AG04450 (cell line): ENCODE measurements around the gene SMCO2. TPM values are rescaled to one million over a fixed set of nuclear protein-coding genes. Genes with fewer than 3 reads are reported as not detected.

ENCODE experiments used
- CTCF ChIA-PET: fragments of 300-600, 350-600 bp; formaldehyde crosslinking; extraction: SDS; loops from one replicate; lab custom pipeline; 2022; ENCODE audit warnings: antibody characterized with exemption, inconsistent platforms; lab: Charles Lee
- POLR2A ChIA-PET: fragments of 350-600 bp; formaldehyde crosslinking; extraction: SDS; loops from one replicate; lab custom pipeline; 2021; ENCODE audit warnings: antibody characterized with exemption, inconsistent platforms; lab: Yijun Ruan, JAX
- DNase-seq: peaks from one replicate; pipeline ENCODE4 v3.0.0-alpha.2; 2011; ENCODE audit warnings: low read depth, low spot score
- H3K27ac ChIP-seq: one replicate; pipeline ENCODE4 v1.5.1; 2012; ENCODE audit warnings: low read depth, low read length, control low read depth
- H3K27me3 ChIP-seq: one replicate; pipeline ENCODE4 v1.6.0; 2012; ENCODE audit warnings: low read length; ENCODE audit not compliant: control insufficient read depth, insufficient read depth
- H3K4me3 ChIP-seq: 2 replicates; pipeline ENCODE4 v1.5.1; 2011; ENCODE audit warnings: mild to moderate bottlenecking, low read depth, low read length, control low read depth
- H3K9me3 ChIP-seq: 2 replicates; pipeline ENCODE4 v1.5.1; 2012; ENCODE audit warnings: low read length; ENCODE audit not compliant: control insufficient read depth, insufficient read depth
- CTCF ChIP-seq: IDR thresholded peaks from 2 replicates; pipeline ENCODE4 v1.5.1; 2011; ENCODE audit warnings: low read depth, low read length, control low read depth, inconsistent platforms
- polyA plus RNA-seq: library from polyadenylated mRNA; depleted of rRNA; stranded (reverse); fragments of >200 nt; gene quantifications from 2 replicates; pipeline ENCODE4 v1.2.3, GENCODE V29; 2011; rRNA removed

Gene SMCO2
- polyA plus RNA-seq, 1 experiment = 0.55 TPM

DNA sequence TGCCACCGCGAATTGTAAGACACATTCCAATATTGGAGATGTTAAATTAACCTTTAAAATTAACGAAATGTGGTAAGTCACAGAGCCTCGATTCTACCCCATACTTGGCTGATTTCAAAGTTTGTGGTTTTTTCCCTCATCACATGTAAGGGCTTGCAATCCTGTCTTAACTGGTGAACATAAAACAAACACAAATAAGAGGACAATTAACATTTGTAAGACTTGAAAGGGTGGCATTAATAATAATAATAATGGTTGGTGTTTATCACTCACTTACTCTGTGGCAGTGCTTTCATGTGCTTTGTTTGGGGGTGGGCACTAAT lies 104.1 kb downstream of the SMCO2 start:
- Histone ChIP-seq H3K27me3 (no peaks in the 10 kb centered on the region), H3K27ac (no peak overlapping the region), H3K9me3 (no peaks in the 10 kb centered on the region), H3K4me3 (no peak overlapping the region)
- DNase-seq = no peak
- CTCF ChIA-PET = interaction anchor here (0.5 to 1.3 kb wide), 2 partner anchors 85 to 92 kb away, joined by 3 to 5 read pairs; no protein-coding TSS in a partner anchor
- TF ChIP-seq CTCF = no peak
- POLR2A ChIA-PET = interaction anchor here (2.2 kb wide), 1 partner anchor 27 kb away, joined by 11 read pairs; the partner anchor contains the start of gene PPFIBP1

- ChIA-PET CTCF (interaction anchor here (1.3 kb wide), 1 partner anchor 84 kb away, joined by 3 read pairs; no protein-coding TSS in a partner anchor), POLR2A (no interaction called here)
- DNase-seq = no peak
- Histone ChIP-seq H3K4me3 (no peak overlapping the region), H3K9me3 (no peaks in the 10 kb centered on the region), H3K27me3 (no peaks in the 10 kb centered on the region), H3K27ac (no peak overlapping the region)
- no peak for TF ChIP-seq CTCF
Measured at GRCh38 chr12:27551172-27551840, 104.8 kb downstream of the SMCO2 start.

Other genes starting within 250 kb of the SMCO2 start
- gene STK38L, start 202.4 kb upstream of the SMCO2 start, polyA plus RNA-seq = 11.9 and 18.4 TPM in 2 replicates
- 22.9 and 28.8 TPM in 2 replicates for gene BMAL2, start 113.9 kb upstream of the SMCO2 start, polyA plus RNA-seq
- gene PPFIBP1, start 77.5 kb downstream of the SMCO2 start, polyA plus RNA-seq = 42.5 and 58.3 TPM in 2 replicates
- 0.65 and 0.78 TPM in 2 replicates for gene REP15, start 249.7 kb downstream of the SMCO2 start, polyA plus RNA-seq